ENCODE measurements around the gene NECTIN3.

NECTIN3 gene

GRCh38 chr3:111210866-111211564, 139.4 kb downstream of the NECTIN3 start:
- DNase-seq, result no peak

- no peak for DNase-seq
Measured at GRCh38 chr3:111212511-111212910, 140.9 kb downstream of the NECTIN3 start.

DNA sequence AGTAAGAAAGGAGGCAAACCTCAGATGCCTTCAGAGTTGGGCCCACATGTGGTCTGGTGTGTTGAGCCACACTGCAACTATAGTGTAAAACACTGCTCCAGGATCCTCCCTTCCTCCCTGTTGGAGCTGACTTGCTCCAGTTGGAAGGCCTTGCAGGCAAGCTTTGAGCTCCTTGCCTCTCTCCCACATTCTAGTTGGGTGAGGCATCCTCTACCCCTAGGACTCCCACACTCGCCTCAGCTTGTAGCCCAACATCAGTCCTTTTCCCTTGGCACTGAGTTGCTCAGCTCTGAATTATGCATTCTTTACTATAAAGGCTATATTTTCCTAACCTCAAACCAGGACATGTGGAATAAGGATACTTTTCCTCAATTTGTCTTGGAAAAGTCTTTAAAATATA, 143.9 kb downstream of the NECTIN3 start:
- no peak for DNase-seq

GRCh38 chr3:111218615-111219014, 147.0 kb downstream of the NECTIN3 start:
- no peak for DNase-seq

- DNase-seq, result no peak
Measured at GRCh38 chr3:111227216-111227615, 155.6 kb downstream of the NECTIN3 start.

DNA sequence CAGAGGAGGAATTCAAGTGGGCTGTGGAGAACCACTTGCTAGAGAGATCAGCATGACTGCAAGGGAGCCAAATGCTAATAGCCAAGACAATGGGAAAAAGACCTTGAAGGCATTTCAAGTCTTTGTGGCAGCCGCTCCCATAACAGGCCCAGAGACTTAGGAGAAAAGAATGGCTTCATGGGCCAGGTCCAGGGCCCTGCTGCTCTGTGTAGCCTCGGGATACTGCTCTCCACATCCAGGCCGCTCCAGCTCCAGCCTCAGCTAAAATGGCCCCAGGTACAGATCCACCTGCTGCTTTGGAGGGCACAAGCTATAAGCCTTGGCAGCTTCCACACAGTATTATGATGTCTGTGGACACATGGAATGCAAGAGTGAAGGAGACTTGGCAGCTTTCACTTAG, 157.7 kb downstream of the NECTIN3 start:
- no peak for DNase-seq

- DNase-seq, result no peak
Measured at GRCh38 chr3:111236836-111237713, 165.5 kb downstream of the NECTIN3 start.

DNA sequence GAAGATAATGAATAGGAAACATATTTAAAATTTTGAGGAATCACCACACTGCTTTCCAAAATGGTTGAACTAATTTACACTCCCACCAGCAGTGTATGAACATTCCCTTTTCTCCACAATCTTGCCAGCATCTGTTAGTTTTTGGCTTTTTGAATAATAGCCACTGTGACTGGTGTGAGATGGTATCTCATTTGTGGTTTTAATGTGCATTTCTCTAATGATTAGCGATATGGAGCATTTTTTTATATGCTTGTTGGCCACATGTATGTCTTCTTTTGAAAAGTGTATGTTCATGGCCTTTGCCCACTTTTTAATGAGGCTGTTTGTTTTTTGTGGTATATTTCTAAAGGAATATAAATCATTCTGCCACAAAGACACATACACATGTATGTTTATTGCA, 166.3 kb downstream of the NECTIN3 start:
- DNase-seq, result no peak

DNA sequence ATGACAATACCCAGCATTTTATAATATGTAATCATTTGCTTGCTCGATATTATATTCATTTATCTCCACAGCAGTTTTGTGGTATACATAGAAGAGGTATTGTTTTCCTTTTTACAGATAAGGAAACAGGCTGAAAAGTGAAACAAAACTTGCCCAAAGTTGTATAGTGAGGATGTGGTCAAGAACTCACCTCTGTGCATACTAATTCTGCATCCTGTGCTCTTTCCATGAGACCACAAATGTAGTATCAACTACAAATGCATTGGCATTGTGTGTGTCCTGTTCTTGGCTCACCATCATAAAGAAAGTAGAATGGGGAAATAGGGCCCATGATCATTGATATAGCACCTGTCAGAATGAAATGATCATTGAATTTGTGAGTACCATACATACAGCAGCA, 167.3 kb downstream of the NECTIN3 start:
- DNase-seq, result no peak

DNA sequence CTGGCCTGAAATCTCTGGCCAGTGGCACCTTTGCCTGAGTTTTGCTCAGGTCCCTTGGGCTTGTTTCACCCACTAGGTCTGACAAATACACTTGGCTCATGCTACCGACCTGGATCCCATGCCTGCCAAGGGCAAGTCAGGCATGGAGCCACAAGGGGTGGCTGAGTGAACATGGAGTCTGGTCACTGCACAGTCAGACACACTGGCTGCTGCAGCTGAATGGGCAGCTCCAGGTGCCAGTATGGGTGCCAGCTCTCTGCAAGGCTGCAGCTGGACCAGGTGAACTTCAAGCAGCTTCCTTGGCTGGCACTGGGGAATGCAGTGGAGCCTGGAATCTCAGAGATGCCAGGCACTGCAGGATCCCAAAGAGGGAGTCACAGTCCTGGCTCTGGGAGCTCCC, 170.3 kb downstream of the NECTIN3 start:
- no peak for DNase-seq

Measured in NCI-H2029 treated with DMSO at 0.1 percent for 48 hours (cell line).